ENCODE measurements around the gene RALB. TPM values are rescaled to one million over a fixed set of nuclear protein-coding genes. Genes with fewer than 3 reads are reported as not detected.

RALB gene
- total and polyA plus RNA-seq, 7 experiments from 2014 or later: 8.7 to 119 (median 25.9) TPM

GRCh38 chr2:120223034-120223912, 29.4 kb upstream of the RALB start, which contains the start of gene TMEM185B:
Gene TMEM185B, minus strand, starts transcription at chr2:120223400. Its CDS starts 424 bp downstream, at chr2:120222976.
- ATAC-seq: peak; percentile 97
- Mint-ChIP-seq H3K4me1 (peaks cover 34 to 67% (median 56%) of the 10 kb centered on the region in 7 donors), H3K4me3 (peak within 1 kb of the TSS; percentile 83 to 91 (median 88)), H3K27me3 (no peaks in the 10 kb centered on the region), H3K36me3 (peaks cover 7 to 48% (median 38%) of the 10 kb centered on the region in 5 donors), H3K9me3 (peaks cover 0 to 43% (median 16%) of the 10 kb centered on the region in 11 donors), H3K27ac (peak within 1 kb of the TSS; percentile 85 to 92 (median 91))
- peak; percentile 83 to 96 (median 90) for DNase-seq
- Histone ChIP-seq H3K36me3 (ENCODE audit: control insufficient read depth in 2 of 3, insufficient read depth in 3 of 3, low read length in 3 of 3) (no peaks in the 10 kb centered on the region), H3K9me3 (ENCODE audit: control insufficient read depth in 2 of 3, low read length in 3 of 3) (peaks cover 0 to 16% (median 0%) of the 10 kb centered on the region in 3 experiments), H3K27ac (ENCODE audit: low read depth, low read length) (peak within 1 kb of the TSS; percentile 94), H3K4me1 (ENCODE audit: control insufficient read depth in 2 of 2, insufficient read depth in 2 of 2, low read length in 2 of 2) (peaks cover 20 to 23% of the 10 kb centered on the region in 2 donors), H3K4me3 (ENCODE audit: low read length) (peak within 1 kb of the TSS; percentile 74), H3K27me3 (ENCODE audit: control insufficient read depth in 2 of 2, insufficient read depth in 2 of 2, low read length in 2 of 2) (no peaks in the 10 kb centered on the region)
- intact Hi-C loops (cut with micrococcal nuclease): loop anchor here (1.0 to 2.0 kb wide), 12 partner anchors 9 to 857 kb away; partner anchors contain the start of genes C2orf76 (in 2 of the 2), DBI (in 2 of the 2), PTPN4 (in 2 of the 2) and RALB (in 2 of the 2)
- ChIA-PET CTCF (no interaction called here), POLR2A (interaction anchor here (0.7 to 3.6 kb wide), 12 partner anchors 8 to 465 kb away, joined by 3 to 28 read pairs (median 4); partner anchors contain the start of gene RALB)

- Mint-ChIP-seq H3K27ac (peak overlapping the region; percentile 59 to 92 (median 86)), H3K27me3 (no peaks in the 10 kb centered on the region), H3K36me3 (peaks cover 7 to 54% (median 29%) of the 10 kb centered on the region in 5 donors), H3K4me1 (peaks cover 34 to 73% (median 66%) of the 10 kb centered on the region in 7 donors), H3K9me3 (peaks cover 0 to 33% (median 12%) of the 10 kb centered on the region in 11 donors), H3K4me3 (peak overlapping the region; percentile 82 to 89 (median 87))
- ChIA-PET POLR2A (interaction anchor here (0.5 to 2.0 kb wide), 4 partner anchors 28 to 89 kb away, joined by 4 to 8 read pairs (median 4); no protein-coding TSS in a partner anchor), CTCF (no interaction called here)
- no peaks in the 10 kb centered on the region for H3K36me3 ChIP-seq (ENCODE audit: control insufficient read depth in 2 of 3, insufficient read depth in 3 of 3, low read length in 3 of 3)
- intact Hi-C loops (cut with micrococcal nuclease): no loop called here
- no peaks in the 10 kb centered on the region for H3K27me3 ChIP-seq (ENCODE audit: control insufficient read depth in 2 of 2, insufficient read depth in 2 of 2, low read length in 2 of 2)
- H3K4me1 ChIP-seq (ENCODE audit: control insufficient read depth in 2 of 2, insufficient read depth in 2 of 2, low read length in 2 of 2): peaks cover 21 to 23% of the 10 kb centered on the region in 2 donors
- no peak overlapping the region for H3K27ac ChIP-seq (ENCODE audit: low read depth, low read length)
- peaks cover 0 to 15% (median 0%) of the 10 kb centered on the region in 3 experiments for H3K9me3 ChIP-seq (ENCODE audit: control insufficient read depth in 2 of 3, low read length in 3 of 3)
- DNase-seq (no peak), ATAC-seq (no peak)
- peak overlapping the region; percentile 74 for H3K4me3 ChIP-seq (ENCODE audit: low read length)
Observed at GRCh38 chr2:120224256-120224655, 28.4 kb upstream of the RALB start.

GRCh38 chr2:120224735-120225548, 27.7 kb upstream of the RALB start:
- peak overlapping the region; percentile 36 to 91 (median 65) for H3K27ac Mint-ChIP-seq
- DNase-seq: no peak
- intact Hi-C loops (cut with micrococcal nuclease): no loop called here
- peaks cover 34 to 80% (median 71%) of the 10 kb centered on the region in 7 donors for H3K4me1 Mint-ChIP-seq
- peaks cover 7 to 54% (median 24%) of the 10 kb centered on the region in 5 donors for H3K36me3 Mint-ChIP-seq
- Histone ChIP-seq H3K27me3 (ENCODE audit: control insufficient read depth in 2 of 2, insufficient read depth in 2 of 2, low read length in 2 of 2) (no peaks in the 10 kb centered on the region), H3K36me3 (ENCODE audit: control insufficient read depth in 2 of 3, insufficient read depth in 3 of 3, low read length in 3 of 3) (no peaks in the 10 kb centered on the region), H3K4me3 (ENCODE audit: low read length) (no peak overlapping the region), H3K4me1 (ENCODE audit: control insufficient read depth in 2 of 2, insufficient read depth in 2 of 2, low read length in 2 of 2) (peaks cover 23% of the 10 kb centered on the region in 2 donors), H3K27ac (ENCODE audit: low read depth, low read length) (no peak overlapping the region), H3K9me3 (ENCODE audit: control insufficient read depth in 2 of 3, low read length in 3 of 3) (peaks cover 0 to 8% (median 0%) of the 10 kb centered on the region in 3 experiments)
- H3K4me3 Mint-ChIP-seq: peak overlapping the region; percentile 72 to 89 (median 86)
- CTCF ChIA-PET: interaction anchor here (1.1 kb wide), 1 partner anchor 48 kb away, joined by 5 read pairs; no protein-coding TSS in a partner anchor
- ATAC-seq: no peak
- no peaks in the 10 kb centered on the region for H3K27me3 Mint-ChIP-seq
- POLR2A ChIA-PET: interaction anchor here (0.7 to 2.0 kb wide), 3 partner anchors 9 to 49 kb away, joined by 3 to 8 read pairs (median 4); no protein-coding TSS in a partner anchor
- H3K9me3 Mint-ChIP-seq: peaks cover 0 to 27% (median 12%) of the 10 kb centered on the region in 11 donors

- Histone ChIP-seq H3K27me3 (ENCODE audit: control insufficient read depth in 2 of 2, insufficient read depth in 2 of 2, low read length in 2 of 2) (no peaks in the 10 kb centered on the region), H3K4me3 (ENCODE audit: low read length) (no peak overlapping the region), H3K27ac (ENCODE audit: low read depth, low read length) (no peak overlapping the region), H3K36me3 (ENCODE audit: control insufficient read depth in 2 of 3, insufficient read depth in 3 of 3, low read length in 3 of 3) (no peaks in the 10 kb centered on the region), H3K9me3 (ENCODE audit: control insufficient read depth in 2 of 3, low read length in 3 of 3) (peaks cover 0 to 8% (median 0%) of the 10 kb centered on the region in 3 experiments), H3K4me1 (ENCODE audit: control insufficient read depth in 2 of 2, insufficient read depth in 2 of 2, low read length in 2 of 2) (peaks cover 26 to 28% of the 10 kb centered on the region in 2 donors)
- peaks cover 0 to 21% (median 11%) of the 10 kb centered on the region in 11 donors for H3K9me3 Mint-ChIP-seq
- ChIA-PET CTCF (interaction anchor here (1.1 kb wide), 1 partner anchor 49 kb away, joined by 5 read pairs; no protein-coding TSS in a partner anchor), POLR2A (interaction anchor here (1.0 to 2.0 kb wide), 2 partner anchors 49 to 88 kb away, joined by 3 to 8 read pairs; no protein-coding TSS in a partner anchor)
- H3K27me3 Mint-ChIP-seq: no peaks in the 10 kb centered on the region
- peaks cover 6 to 54% (median 18%) of the 10 kb centered on the region in 5 donors for H3K36me3 Mint-ChIP-seq
- DNase-seq (no peak), ATAC-seq (no peak)
- intact Hi-C loops (cut with micrococcal nuclease): no loop called here
- peak overlapping the region in 1 of 10 donors; percentile 25 for H3K4me3 Mint-ChIP-seq
- H3K4me1 Mint-ChIP-seq: peaks cover 30 to 77% (median 72%) of the 10 kb centered on the region in 7 donors
- H3K27ac Mint-ChIP-seq: peak overlapping the region in 4 of 9 donors; percentile 13 to 52 (median 28)
Observed at GRCh38 chr2:120225549-120226065, 27.0 kb upstream of the RALB start.

DNA sequence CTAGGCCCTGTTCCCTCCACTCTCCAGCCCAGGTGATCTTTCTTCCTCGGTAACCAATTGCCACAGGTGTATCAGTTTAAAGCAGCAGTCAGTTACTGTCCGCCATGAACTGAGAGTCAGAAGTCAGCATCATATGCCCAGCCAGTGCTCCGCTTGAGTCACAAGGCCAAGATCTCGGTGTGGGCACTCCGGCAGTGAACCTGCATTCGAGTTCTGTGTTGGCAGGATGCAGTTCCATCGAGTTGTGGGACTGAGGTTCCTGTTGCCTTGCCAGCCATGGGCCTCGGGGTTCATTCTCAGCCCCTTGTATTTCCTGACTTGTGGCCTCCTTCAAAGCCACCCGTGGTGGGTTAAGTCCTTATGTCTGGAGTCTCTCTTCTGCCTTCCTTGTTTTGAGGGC, 26.3 kb upstream of the RALB start:
- ATAC-seq: no peak
- CTCF ChIA-PET: no interaction called here

More for the DNA sequence above, 26.3 kb upstream of the RALB start:
- no peak overlapping the region for H3K4me3 ChIP-seq (ENCODE audit: low read length)
- peaks cover 33 to 35% of the 10 kb centered on the region in 2 donors for H3K4me1 ChIP-seq (ENCODE audit: control insufficient read depth in 2 of 2, insufficient read depth in 2 of 2, low read length in 2 of 2)
- no peaks in the 10 kb centered on the region for H3K27me3 ChIP-seq (ENCODE audit: control insufficient read depth in 2 of 2, insufficient read depth in 2 of 2, low read length in 2 of 2)
- POLR2A ChIA-PET: interaction anchor here (1.0 to 2.0 kb wide), 2 partner anchors 50 to 87 kb away, joined by 3 to 8 read pairs; no protein-coding TSS in a partner anchor
- intact Hi-C loops (cut with micrococcal nuclease): no loop called here
- H3K27ac ChIP-seq (ENCODE audit: low read depth, low read length): no peak overlapping the region
- H3K9me3 ChIP-seq (ENCODE audit: control insufficient read depth in 2 of 3, low read length in 3 of 3): peaks cover 0 to 8% (median 0%) of the 10 kb centered on the region in 3 experiments
- no peaks in the 10 kb centered on the region for H3K36me3 ChIP-seq (ENCODE audit: control insufficient read depth in 2 of 3, insufficient read depth in 3 of 3, low read length in 3 of 3)
- H3K27me3 Mint-ChIP-seq: no peaks in the 10 kb centered on the region
- peaks cover 30 to 76% (median 72%) of the 10 kb centered on the region in 7 donors for H3K4me1 Mint-ChIP-seq
- DNase-seq: no peak
- peak overlapping the region in 7 of 9 donors; percentile 60 to 87 (median 77) for H3K27ac Mint-ChIP-seq
- peaks cover 0 to 54% (median 11%) of the 10 kb centered on the region in 5 donors for H3K36me3 Mint-ChIP-seq
- H3K4me3 Mint-ChIP-seq: peak overlapping the region in 2 of 10 donors; percentile 47 to 93
- peaks cover 0 to 14% (median 5%) of the 10 kb centered on the region in 11 donors for H3K9me3 Mint-ChIP-seq

All from naive thymus-derived CD4-positive, alpha-beta T cell (primary cell).